Stimulated activated CD8-positive, alpha-beta memory T cell treated with anti-CD3 and anti-CD28 coated beads, Interleukin-15, amount 100 ng/mL, for 48 hours (primary cell): Measurements from ENCODE around the gene MASTL.
"Not testable (repeated sequence)": the region's sequence is repeated elsewhere in the genome, so short reads cannot be mapped to it uniquely, and the experiment has no call there.

Source experiments
- DNase-seq, 2 donors: peaks; one replicate each; pipeline ENCODE4 v3.0.0-alpha.2; 2020; ENCODE audit warnings: low read depth in 2 of 2

The MASTL gene

DNA sequence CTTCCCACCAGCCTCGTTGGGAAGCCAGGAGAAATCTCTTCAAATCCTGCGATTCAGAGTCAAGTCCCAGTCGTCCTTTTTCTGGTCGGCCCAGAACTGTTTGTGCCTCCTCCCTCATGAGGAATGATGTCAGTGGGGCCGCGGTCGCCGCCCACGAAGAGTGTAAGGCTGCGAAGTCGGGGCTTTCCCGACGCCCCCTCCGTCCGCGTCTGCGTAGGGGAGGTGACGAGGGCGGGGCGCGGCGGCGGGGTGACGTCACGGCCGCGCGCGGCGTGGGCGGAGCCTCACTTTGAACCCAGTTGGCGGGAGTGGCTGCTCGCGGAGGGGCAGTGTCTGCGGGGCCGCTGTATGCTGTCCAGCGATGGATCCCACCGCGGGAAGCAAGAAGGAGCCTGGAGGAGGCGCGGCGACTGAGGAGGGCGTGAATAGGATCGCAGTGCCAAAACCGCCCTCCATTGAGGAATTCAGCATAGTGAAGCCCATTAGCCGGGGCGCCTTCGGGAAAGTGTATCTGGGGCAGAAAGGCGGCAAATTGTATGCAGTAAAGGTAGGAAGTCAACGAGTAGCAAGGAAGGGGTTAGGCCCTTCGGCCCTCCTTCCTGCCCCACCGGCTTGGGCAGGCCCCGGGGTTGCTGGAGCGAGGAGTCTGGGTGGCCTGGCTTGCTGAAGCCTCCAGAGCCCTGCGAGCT, at the start of gene MASTL:
Gene MASTL (plus strand): TSS at position 287 of the 689 bp plus-strand sequence. CDS start 75 bp downstream, at position 362.
- peak; percentile 89 to 90 for DNase-seq

GRCh38 chr10:27108165-27108564, 47.0 kb upstream of the MASTL start:
- no peak for DNase-seq

DNA sequence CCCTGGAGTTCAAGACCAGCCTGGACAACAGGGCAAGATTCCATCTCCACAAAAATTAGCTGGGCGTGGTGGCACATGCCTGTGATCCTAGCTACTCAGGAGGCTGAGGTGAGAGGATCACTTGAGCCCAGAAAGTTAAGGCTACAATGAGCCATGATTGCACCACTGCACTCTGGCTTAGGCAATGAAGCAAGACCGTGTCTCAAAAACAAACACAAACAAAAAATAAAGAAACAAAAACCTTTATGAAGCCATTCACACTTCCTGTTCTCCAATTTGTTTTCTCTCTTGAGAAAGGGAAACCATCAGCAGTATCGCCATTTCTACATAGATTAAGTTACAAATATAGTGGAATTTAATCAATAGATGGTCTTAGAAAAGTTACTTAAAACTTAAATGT, 20.8 kb upstream of the MASTL start:
- no peak for DNase-seq

DNA sequence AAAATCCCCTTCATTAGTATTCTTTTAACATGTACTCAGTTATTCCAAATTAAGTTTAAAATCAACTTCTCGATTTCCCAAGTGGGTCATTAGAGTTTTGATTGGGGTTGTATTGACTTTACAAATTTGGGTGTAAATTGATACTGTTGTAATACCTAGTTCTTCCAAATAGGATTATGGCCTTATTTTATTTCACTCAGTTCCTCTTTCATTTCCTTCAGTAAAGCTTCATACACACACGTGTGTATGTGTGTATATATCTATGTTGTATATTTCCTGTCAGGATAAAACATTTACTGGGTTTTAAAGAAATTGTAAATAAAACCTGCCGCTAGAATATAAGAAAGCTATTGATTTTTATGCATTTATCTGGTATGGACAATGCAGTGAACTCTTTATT, 16.9 kb upstream of the MASTL start:
- DNase-seq: no peak

- DNase-seq: no peak
Measured at GRCh38 chr10:27143686-27144085, 11.5 kb upstream of the MASTL start.

- no peak for DNase-seq
Measured at GRCh38 chr10:27145937-27146336, 9.2 kb upstream of the MASTL start.

DNA sequence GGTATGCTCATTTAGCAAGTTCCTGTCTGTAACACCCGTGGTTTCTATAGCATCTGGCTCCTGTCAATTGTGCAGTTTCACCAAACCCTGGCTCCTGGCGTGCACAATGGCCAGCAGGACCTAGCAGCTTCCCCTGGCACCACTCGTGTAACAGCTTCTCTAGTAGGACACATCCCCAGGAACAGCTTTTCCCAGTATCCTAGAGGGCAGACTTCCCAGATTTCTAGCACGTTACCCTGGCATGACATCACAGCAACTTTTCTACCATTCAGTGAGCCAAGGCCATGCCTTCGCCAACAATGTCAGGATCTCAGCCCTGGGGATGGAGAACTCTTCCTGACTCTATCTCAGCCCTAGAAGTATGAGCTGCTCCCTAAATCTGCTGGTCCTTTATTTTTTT, 7.5 kb upstream of the MASTL start:
- no peak for DNase-seq

DNA sequence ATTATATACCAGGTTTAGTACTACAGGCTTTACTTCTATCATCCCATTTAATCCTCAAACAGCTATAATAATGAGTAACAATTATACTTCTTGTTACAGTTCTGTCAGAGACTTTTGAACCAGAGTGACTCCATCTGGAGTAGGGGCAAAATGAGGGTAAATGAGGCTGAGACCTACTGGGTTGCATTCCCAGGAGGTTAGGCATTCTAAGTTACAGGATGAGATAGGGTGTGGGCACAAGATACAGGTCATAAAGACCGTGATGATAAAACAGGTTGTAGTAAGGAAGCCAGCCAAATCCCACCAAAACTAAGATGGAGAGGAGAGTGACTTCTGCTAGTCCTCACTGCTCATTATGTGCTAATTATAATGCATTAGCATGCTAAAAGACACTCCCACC, 4.9 kb upstream of the MASTL start:
- DNase-seq: no peak

GRCh38 chr10:27152687-27153086, 2.5 kb upstream of the MASTL start:
- no peak for DNase-seq

DNA sequence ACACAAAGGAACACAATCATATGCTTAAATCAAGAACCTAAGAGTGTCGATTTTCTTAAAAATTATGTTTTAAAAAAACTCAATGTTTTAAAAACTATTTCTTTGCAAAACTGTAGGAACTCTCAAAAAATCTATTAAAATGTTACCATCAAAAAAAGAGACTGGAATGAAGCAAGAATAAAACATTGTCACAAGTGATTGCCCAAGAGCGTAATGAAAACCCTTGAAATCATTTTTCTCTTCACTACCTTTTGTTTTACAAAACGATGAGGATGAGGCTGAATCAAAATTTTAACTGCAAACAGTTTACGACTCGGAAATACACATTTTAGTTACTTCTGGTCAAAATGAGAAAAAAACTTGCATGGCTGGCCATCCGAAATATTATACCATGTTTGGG, 1.8 kb upstream of the MASTL start:
- DNase-seq: no peak

DNA sequence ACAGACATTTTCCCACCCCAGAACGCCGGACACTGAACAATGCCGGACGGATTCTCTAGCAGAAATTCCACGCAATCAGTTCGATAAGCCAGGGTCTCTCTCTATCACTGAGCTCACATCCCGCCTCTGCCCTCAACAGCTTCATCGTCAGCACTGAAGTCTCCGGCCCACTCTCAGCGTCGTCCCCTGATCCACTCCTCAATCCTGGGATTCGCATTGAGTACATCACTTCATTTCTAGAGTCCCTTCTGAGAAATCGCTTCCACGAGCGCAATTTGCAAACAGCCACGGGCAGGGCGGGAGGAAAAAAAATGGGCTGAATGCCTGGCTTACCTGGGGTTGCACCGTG, 1.3 kb upstream of the MASTL start:
- no peak for DNase-seq

DNA sequence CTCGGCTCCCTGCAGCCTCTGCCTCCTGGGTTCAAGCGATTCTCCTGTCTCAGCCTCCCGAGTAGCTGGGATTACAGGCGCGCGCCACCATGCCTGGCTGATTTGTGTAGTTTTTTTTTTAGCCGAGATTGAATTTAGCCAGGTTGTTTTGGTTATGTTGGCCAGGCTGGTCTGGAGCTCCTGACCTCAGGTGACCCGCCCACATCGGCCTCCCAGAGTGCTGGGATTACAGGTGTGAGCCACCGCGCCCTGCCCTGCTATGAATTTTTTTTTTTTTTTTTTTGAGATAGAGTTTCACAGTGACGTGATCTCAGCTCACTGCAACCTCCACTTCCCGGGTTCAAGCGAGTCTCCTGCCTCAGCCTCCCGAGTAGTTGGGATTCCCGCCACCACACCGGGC, 1.4 kb downstream of the MASTL start:
- DNase-seq: not testable (repeated sequence)

- no peak for DNase-seq
Measured at GRCh38 chr10:27157150-27157549, 2.0 kb downstream of the MASTL start.

- no peak for DNase-seq
Measured at GRCh38 chr10:27158421-27158820, 3.3 kb downstream of the MASTL start.

DNA sequence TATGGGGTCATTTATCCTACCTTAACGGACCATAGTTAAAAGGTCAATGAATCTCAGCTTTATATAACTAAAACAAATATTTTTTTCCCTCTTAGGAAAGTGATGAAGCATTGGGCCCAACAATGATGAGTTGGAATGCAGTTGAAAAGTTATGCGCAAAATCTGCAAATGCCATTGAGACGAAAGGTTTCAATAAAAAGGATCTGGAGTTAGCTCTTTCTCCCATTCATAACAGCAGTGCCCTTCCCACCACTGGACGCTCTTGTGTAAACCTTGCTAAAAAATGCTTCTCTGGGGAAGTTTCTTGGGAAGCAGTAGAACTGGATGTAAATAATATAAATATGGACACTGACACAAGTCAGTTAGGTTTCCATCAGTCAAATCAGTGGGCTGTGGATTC, 14.7 kb downstream of the MASTL start:
- no peak for DNase-seq

- DNase-seq: no peak
Measured at GRCh38 chr10:27188259-27188658, 33.1 kb downstream of the MASTL start.

DNA sequence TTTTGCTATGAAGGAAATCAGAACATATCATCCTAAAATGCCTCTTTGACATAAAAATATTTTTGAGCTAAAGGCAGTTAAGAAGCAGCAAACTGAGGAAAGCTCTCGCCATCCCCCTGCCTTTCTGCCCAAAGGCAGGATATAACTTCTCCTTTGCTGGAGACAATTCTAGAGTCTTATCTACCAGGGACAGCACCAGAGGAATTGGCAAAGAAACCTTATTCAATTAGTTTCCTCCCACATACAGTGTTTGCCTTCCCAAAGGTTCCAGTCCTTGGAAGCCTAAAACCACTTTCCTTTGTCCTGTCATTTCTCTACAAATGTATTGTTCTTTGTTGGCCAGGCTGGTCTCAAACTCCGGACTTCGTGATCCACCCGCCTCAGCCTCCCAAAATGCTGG, 33.7 kb downstream of the MASTL start:
- no peak for DNase-seq

DNA sequence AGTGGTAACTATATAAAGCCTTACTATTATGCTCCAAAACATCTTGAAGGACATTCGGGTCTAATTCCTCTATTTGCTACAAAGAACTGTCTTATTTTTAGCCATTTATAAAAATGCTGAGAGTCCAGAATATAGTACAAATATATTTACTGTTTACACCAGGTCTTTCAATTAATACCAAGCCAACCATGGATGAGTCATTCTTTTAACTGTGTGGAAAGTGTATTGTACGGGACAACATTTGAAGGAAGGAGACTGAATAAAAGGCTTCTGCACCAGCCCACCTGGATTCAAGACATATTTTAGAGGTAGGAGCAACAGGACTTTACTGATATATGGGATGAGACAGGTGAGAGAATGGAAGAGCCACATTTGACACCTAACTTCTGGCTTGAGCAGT, 35.4 kb downstream of the MASTL start:
- no peak for DNase-seq

DNA sequence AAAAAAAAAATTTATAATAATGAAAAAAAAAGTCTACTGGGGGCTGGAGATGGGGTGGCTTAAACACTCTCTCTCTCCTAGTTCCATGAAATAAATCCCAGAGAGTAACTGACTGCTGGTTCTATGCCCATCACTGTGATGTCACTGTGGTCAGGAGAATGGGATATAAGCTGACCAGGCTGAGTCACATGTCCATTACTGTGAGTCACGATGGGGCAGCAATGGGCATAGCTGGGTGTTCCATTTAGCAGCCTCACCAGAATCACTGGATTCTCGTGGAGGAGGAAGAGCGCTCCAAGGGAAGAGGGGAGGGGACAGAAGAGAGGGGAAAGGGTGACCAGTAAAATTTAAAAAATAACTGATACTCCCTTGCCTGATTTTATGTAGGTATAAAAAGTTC, 37.1 kb downstream of the MASTL start:
- no peak for DNase-seq

GRCh38 chr10:27197980-27198620, 42.9 kb downstream of the MASTL start:
- no peak for DNase-seq

- DNase-seq: no peak
Measured at GRCh38 chr10:27203806-27204205, 48.7 kb downstream of the MASTL start.

DNA sequence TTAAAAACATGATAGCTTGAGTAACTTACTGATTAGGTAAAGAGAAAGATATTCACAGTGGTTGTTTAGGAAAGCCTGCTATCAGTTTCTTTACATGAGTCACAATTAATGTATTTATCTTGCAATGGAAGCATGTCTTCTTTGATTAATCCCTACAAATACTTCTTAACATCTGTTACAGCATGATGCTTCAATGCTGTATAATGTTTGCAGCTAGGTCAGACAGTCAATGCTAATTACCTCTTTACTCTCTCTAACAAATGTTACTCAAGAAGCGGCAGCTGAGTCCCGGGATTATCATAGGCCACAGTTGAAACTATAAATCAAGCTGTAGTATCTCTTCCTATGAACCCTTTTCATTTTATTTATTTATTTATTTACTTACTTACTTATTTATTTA, 52.2 kb downstream of the MASTL start:
- no peak for DNase-seq

GRCh38 chr10:27223964-27224363, 68.8 kb downstream of the MASTL start:
- DNase-seq: no peak
